Inflammatory macrophage treated with lipopolysaccharide for 4 hours (primary cell): Measurements from ENCODE around the gene MAP3K7.

ENCODE experiments used
- DNase-seq: peaks from one replicate; pipeline ENCODE4 v3.0.0-alpha.2; 2020

MAP3K7 gene

DNA sequence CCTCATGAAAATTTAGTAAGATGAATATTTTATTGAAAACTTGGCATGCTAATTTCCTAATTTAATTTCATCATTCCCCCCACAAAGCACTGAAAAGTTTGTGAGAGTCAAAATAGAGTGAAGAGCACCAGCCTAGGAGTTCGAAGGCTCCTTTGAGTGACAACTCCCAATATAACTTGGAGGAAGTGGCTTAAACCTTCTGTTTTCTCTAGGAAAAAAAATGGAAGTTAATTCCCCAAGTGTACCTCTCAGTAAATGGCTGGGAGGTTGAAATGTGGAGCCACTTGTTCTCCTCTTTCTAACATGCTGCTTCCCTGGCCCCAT, 107.3 kb downstream of the MAP3K7 start:
- DNase-seq: no peak

DNA sequence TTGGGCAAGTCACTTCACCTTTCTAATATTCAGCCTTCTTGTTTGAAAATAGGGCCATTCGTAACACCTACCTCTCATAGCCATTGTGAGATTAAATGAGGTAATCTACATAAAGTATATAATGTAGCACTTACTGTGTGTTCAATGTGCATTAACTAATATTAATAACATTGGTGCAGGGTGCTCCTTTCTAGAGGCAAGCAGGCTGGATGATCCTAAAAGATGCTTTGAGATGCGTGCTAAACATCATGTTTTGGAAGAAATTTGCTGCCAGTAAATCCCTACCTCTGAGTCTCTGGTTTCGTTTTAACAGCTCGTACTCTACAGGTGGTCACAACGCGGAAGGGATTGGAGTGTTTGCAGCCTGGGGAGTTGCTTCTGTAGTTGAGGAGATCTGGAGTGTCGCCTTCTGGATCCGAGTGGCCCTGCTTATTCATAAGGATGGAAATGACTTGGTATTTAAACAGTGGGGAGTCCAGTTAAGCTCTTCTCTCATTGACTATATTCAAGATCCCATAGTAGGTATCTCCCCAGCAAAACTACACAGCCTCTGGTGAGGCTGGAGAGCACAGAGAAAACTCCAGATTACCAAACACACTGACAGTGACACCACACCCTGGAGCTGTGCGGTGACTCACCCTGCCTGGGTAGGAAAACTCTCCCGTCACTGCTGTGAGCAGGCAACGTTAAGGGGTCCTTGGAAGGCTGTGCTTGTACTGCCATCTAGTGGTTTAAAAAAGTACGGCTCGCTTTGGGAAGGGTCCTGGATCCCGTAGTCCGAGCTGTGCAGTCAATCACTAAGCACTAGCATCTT, 107.9 kb downstream of the MAP3K7 start:
- DNase-seq: peak; percentile 96

DNA sequence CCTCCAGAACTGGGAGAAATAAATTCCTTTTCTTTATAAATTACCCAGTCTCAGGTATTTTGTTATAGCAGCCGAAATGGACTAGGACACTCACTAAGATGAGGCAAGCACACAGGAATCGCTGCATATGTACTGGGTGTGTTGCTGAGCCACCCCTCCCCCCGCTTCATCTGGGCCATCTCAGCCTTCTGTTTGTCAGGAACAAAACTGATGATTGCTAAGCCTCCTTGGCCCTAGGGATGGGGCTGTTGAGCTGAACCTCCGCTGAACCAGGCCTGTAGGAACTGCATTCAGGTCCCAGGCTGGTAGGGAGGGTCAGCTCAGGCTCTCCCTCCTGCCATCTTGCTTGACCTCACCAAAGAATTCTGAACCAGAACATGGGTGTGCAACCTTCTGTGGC, 108.6 kb downstream of the MAP3K7 start:
- no peak for DNase-seq

DNA sequence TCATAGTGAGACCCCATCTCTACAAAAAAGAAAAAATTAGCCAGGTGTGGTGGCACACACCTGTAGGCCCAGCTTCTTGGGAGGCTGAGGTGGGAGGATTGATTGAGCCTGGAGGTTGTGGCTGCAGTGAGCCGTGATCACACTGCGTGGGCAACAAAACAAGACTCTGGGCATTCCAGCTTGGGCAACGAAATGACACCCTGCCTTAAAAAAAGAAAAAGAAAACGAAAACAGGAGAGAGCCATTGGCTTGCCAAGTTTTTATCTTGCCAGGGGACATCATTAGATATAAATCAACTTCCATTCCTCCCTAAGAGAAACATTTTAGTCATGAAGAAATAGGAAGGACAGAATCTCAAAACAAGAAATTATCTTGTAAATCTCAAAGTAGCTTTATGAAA, 109.5 kb downstream of the MAP3K7 start:
- no peak for DNase-seq

DNA sequence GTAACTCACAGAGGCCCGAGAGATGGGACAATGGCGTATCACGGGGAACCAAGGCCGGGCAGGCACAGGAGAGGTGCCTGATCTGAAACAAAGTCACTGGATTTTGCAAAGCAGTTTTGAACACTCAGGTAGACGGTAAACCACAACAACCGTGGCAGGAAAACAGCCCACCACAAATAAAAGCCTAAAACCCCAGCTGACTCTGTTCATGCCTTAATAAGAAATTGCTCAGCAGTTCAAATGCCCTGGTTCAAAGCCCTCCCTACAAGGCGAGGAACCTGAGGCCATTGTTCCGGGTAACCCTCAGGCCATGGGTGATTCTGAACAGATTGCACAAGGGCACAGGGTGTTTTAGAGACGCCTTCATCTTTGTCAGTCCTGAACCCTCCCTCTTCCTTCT, 114.2 kb downstream of the MAP3K7 start:
- no peak for DNase-seq

DNA sequence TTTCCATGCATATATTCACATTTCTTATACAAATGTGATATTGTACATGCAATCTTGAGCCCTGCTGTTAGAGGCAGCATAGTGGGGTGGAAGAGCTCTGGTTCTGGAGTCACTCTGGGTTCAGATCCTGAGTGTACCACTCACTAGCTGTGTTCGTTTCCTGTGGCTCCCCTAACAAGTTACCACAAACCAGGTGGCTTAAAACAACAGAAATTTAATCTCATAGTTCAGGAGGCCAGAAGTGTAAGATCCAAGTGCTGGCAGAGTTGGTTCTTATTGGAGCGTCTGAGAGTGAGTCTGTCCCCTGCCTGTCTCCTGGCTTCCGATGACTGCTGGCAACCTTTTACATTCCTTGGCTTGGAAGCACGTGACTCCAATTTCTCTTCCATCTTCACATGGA, 115.6 kb downstream of the MAP3K7 start:
- no peak for DNase-seq

DNA sequence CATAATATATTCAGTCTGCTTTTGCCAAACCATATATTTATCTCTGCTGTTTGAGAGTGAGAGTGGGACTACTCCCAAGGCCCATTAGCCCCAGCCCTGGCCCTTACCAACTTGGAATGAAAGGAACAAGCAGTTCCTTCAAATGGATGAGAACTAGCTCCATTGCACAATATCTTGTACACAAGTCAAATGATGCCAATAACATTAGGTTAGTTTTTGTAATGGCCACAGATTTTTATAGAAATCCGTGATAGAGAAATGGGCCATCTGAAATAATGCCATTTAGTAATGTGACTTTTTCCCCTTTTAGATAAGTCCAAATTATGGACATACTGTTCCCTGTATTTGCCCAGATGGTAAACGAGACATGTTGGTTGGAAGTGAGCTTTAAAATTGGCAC, 117.0 kb downstream of the MAP3K7 start:
- no peak for DNase-seq

DNA sequence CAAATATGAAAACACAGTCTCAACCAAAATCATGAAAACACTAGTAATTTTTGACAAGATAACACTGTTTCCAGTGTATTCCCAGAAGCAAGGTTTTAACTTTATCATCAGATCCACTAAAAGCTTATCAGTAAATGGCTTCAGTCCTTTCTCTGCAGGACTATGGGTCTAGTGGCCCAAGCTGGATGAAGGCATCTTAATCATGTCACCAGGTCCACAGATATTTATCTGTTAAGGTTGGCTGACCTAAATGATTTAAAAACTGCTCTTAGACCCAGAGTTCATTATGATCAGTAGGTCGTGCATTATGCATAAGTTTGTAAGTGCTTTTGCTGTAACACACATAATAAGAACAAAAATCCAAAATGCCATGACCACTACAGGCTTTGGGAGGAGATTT, 118.0 kb downstream of the MAP3K7 start:
- no peak for DNase-seq

DNA sequence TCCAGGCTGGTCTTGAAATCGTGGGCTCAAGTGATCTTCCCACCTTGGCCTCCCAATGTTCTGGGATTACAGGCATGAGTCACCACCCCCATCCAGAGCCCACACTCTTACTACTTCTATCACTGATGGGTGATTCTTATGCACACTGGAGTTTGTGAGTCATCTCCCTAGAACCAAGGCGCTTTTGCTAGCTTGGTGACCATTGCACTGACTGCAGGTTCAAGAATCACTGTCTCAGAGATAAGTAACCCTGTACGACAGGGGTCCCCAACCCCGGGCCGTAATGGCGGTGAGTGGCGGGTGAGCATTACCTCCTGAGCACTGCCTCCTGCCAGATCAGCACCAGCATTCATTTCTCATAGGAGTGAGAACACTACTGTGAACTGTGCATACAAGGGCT, 118.8 kb downstream of the MAP3K7 start:
- no peak for DNase-seq

DNA sequence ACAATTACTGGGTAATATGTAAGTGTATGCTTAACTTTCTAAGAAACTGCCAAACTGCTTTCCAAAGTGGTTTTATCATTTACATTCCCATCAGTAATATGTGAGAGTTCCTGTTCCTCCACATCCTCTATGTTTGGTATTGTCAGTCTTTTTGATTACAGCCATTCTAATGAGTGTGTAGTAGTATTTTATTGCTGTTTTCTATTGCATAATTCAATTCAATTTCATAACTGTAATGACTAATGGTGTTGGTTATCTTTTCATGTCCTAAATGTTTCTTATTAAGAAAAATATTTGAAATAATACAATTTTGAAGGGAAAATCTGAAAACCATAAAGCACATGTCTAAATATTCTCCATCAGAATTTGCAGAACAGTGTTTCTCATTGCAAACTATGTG, 119.3 kb downstream of the MAP3K7 start:
- peak; percentile 13 for DNase-seq

DNA sequence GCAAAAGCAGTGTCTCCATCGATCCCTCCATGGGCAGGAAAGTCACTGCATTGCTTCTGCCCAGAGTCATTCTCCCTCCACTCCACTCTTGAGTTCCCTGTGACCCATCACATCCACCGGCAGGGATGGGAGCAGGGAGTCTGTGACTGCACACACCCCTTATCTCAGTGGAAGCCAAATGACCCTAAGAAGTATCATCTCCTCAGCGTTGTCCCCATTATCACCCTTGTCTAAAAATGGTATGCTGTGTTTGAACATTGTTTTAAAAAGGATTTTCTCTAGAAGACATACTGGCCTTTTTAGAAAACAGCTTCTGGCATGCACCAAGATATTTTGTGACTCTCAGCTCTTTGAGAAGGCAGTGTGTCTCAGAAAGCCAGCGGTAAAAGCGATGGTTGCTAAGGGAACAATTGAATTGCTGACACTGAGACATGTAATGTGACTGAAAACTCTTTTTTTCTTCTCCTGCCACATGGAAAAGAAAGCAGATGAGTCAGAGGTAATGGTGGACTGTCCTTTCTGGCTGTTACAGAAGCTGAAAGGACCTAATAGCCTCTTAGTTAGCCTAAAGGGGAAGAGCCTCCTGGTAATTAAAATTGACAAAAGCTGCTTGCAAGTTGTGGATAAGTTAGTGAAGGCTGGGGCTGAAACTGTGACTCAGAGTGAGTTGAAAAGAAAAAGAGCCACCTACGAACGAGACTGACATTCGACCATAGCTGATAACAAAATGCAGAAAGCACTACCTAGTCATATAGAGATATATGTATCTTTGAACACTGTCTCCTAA, 120.5 kb downstream of the MAP3K7 start:
- no peak for DNase-seq

DNA sequence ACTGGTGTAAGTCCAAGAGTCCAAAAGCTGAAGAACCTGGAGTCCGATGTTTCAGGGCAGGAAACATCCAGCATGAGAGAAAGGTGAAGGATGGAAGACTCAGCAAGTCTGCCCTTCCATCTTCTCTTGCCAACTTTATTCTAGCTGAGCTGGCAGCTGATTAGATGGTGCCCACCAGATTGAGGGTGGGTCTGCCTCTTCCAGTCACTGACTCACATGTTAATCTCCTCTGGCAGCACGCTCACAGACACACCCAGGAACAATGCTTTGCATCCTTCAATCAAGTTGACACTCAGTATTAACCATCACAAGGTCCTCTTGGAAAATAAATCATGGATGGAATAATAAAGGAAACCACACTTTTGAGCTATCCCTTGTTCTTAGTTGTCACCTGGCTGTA, 121.2 kb downstream of the MAP3K7 start:
- DNase-seq: no peak

DNA sequence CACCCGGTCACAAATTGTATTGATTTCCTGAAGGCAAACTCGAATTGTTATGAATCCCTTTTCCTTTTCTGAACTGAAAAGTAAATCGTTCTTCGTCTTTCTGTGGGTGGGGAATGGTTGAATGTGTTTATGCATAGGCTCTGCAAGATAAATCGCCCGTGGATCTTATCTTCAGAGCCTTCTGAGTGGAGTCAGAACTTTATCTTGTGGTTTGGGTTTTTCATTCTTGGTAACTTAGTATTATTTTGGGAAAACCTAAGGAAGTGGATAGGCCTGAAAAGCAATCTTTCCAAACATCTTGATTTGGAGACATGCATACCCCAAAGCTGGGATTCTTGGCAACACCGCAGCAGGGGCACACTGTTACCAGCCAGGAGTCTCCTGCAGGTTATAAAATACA, 122.4 kb downstream of the MAP3K7 start:
- no peak for DNase-seq

DNA sequence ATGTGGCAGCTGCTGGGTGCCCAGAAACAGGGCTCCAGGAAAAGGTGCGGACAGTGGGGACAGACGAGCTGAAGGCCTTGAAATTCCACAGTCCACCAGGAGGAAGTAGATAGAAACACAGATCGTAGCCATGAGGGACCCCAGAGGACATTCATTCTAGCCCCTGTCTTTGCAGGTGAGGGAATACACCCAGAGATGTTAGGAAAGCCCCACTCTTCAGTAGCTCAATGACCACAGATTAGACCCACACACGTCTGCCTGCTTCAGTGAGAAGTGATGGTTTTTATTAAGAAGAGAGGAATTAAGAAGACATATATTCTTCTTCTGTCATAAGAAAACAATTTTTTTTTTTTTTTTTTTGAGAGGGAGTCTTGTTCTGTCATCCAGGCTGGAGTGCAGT, 123.0 kb downstream of the MAP3K7 start:
- no peak for DNase-seq
